NCI-H2227 (cell line): ENCODE measurements around the gene SLC6A4.
"Not testable (repeated sequence)": the region's sequence is repeated elsewhere in the genome, so short reads cannot be mapped to it uniquely, and the experiment has no call there.

Experiments used
- DNase-seq: peaks from one replicate; lab custom pipeline; 2025; ENCODE audit not compliant: unreplicated experiment; lab: John Stamatoyannopoulos, UW

The SLC6A4 gene

DNA sequence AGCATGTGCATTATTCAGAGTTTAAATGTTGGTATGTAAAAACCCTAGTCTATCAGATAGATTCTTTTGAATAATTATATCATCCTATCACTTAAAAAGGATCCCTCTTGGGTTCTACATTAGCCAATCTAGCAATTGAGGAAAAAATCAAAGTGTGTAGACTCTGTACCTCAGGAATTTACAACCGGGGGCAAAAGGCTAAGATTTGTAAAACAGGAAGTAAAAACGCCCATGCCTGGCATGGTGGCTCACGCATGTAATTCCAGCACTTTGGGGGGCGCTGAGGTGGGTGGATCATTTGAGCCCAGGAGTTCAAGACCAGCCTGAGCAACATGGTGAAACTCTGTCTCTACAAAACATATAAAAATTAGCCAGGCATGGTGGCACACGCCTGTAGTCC lies 58.6 kb downstream of the SLC6A4 start:
- DNase-seq, result no peak

DNA sequence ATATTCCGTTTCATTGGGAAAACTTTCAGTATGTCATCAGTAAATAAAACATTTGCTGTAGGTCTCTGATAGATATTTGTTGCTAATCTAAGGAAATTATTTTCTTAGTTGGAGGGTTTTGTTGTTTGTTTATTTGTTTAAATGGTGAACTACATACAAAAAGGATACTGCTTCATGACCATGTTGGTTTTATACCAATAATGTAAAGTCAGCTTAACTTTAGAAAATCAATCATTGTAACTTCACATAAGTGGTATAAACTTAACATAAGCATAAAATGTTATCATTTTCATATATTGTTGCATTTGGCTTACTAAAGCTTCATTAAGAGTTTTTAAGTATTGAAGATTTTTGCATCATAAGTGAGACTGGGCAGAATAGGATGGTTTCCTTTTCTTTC lies 60.9 kb downstream of the SLC6A4 start:
- no peak for DNase-seq

DNA sequence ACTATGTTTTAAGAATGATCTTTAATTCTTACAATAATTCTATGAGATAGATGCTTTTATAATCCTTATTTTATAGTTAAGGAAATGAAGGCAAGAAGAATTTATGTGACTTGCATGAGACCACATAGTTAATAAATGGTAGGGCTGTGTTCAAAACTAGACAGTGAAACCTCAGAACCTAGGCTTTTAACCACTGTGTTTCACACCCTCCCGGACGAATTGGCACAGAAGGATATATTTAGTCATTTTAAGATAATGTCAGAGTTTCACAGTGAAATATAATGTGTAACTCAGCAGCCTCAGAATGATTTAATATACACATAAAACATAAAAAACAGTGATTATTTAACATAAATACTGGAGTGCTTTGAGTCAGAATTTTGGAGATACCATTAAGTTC lies 61.8 kb downstream of the SLC6A4 start:
- DNase-seq, result no peak

DNA sequence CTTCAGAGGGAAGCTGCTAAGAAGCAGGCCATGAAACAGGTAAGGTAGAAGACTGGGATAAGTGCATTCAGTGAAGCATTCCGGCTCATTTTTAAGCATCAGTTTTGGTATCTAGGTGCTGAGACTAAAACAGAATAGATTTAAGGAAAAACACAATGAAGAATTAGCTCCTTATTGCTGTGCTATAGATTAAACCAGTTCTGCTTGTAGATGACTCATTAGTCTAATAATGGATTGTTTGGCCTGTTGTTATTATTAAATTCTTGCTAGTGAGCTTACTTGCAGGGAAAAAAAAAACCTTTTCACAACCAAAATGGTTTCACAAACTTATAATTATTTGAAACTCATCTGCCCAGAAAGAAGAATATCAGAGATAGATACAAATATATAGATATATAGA lies 62.9 kb downstream of the SLC6A4 start:
- no peak for DNase-seq

GRCh38 chr17:30170415-30170987 lies 65.0 kb downstream of the SLC6A4 start:
- no peak for DNase-seq

DNA sequence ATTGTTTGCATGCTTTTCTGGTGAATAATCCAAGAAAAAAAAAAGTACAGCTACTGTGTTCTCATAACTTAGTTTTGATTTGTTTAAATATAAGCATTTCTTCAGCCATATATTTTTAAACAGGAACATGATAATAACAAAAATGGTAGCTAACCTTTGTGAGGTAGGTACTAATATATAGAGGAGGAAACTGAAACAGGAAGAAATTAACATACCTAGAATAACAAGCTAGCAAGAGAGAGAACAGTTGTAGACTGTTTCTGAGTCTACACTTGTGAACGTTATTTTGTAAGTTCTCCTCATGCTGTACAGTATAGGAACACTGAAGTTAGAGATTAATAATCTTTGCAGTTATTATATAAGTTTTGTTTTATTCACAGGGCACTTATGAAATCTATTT lies 69.5 kb downstream of the SLC6A4 start:
- no peak for DNase-seq

- DNase-seq, result no peak
Observed at GRCh38 chr17:30165147-30165546, 70.3 kb downstream of the SLC6A4 start.

- no peak for DNase-seq
Observed at GRCh38 chr17:30164531-30164930, 71.0 kb downstream of the SLC6A4 start.

- DNase-seq, result no peak
Observed at GRCh38 chr17:30161601-30162000, 73.9 kb downstream of the SLC6A4 start.

DNA sequence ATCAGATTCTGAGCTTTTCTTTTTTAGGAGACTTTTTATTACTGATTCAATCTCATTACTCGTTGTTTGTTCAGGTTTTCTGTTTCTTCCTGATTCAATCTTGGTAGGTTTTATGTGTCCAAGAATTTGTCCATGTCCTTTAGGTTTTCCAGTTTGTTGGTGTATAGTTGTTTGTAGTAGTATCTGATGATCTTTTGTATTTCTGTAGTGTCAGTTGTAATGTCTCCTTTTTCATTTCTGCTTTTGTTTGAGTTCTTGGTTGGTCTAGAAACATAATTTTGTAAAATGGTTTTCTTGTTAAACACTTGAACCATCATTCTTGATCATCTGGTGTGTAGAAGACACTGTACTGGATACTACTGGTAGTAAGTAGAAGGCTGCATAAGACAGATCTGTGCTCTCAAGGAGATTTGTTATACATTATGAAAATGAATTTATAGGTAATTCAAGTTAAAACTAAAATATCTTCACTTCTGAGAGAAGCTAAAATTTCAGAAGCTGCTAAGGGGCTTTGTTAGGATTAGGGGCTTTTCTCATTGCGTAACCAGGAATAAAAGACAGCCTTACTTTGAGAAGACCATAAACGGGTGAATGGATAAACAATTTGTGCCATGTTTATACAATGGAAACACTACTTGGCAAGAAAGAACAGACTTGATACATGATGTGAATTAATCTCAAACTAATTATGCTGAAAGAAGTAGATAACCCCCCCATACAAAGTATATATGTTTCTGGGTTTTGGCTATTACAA lies 74.9 kb downstream of the SLC6A4 start:
- DNase-seq, result no peak

- DNase-seq, result no peak
Observed at GRCh38 chr17:30158896-30159625, 76.4 kb downstream of the SLC6A4 start.

GRCh38 chr17:30155389-30155788 lies 80.1 kb downstream of the SLC6A4 start:
- no peak for DNase-seq

DNA sequence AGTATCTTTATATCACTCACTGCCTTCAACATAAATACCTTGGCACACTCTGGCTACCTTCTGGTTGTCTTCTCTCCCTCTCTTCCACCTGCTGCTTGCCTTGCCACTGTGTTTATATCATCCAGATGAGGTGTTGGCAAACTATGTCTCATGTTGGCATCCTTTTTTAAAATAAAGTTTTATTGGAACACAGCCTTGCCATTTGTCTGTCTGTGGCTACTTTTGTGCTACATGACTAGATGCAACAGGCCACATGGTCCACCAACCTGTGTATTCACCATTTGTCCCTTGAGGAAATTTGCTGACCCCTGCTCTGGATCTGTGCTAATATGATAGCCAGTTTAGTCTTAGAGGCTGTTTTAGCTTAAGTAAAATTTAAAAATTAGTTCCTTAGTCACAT lies 82.0 kb downstream of the SLC6A4 start:
- no peak for DNase-seq

DNA sequence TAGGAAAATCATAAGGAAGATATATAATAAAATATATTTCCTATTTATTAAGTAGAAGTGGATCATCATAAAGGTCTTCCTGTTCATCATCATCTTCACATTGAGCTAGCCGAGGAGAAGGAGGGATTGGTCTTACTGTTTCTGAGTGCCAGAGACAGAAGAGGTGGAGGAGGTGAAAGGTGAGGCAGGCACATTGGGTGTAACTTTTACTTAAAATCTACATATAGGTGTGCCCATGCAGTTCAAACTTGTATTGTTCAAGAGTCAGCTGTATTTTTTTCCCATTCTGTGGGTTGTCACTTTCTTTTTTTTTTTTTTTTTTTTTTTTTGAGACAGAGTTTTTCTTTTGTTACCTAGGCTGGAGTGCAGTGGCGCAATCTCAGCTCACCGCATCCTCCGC lies 84.0 kb downstream of the SLC6A4 start:
- no peak for DNase-seq

- DNase-seq, result no peak
Observed at GRCh38 chr17:30148376-30148775, 87.1 kb downstream of the SLC6A4 start.

GRCh38 chr17:30147860-30148259 lies 87.6 kb downstream of the SLC6A4 start:
- DNase-seq, result not testable (repeated sequence)
